ENCODE measurements around the gene FAM177B. TPM values are rescaled to one million over a fixed set of nuclear protein-coding genes. Genes with fewer than 3 reads are reported as not detected.
A peak's percentile ranks its signal among the peaks of the same experiment; 100 is the strongest.

The FAM177B gene
- total and polyA plus RNA-seq, 11 donors = 0.16 to 0.48 (median 0.27) TPM; not detected in 8

DNA sequence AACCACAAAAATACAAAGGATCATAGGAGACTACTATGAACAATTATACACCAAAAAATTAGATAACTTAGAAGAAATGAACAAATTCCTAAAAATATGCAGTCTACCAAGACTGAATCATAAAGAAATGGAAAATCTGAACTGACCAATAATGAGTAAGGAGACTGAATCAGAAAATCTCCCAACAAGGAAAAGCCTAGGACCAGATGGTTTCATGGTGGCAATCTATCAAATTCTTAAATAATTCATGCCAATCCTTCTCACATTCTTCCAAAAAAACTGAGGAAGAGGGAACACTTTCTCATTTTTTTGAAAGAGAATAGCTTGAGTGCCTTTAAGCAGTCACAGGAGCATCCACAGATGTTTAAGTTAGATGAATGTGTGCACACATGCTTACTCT, 46.0 kb downstream of the FAM177B start:
- Histone ChIP-seq H3K27me3 (no peaks in the 10 kb centered on the region), H3K36me3 (no peaks in the 10 kb centered on the region), H3K4me1 (peaks cover 0 to 26% (median 1%) of the 10 kb centered on the region in 12 donors), H3K9me3 (no peaks in the 10 kb centered on the region), H3K4me3 (no peak overlapping the region), H3K27ac (no peak overlapping the region)
- intact Hi-C loops (cut with DNase I) = no loop called here
- no peak for ATAC-seq
- no peak for DNase-seq
- TF ChIP-seq, protein P1, sequence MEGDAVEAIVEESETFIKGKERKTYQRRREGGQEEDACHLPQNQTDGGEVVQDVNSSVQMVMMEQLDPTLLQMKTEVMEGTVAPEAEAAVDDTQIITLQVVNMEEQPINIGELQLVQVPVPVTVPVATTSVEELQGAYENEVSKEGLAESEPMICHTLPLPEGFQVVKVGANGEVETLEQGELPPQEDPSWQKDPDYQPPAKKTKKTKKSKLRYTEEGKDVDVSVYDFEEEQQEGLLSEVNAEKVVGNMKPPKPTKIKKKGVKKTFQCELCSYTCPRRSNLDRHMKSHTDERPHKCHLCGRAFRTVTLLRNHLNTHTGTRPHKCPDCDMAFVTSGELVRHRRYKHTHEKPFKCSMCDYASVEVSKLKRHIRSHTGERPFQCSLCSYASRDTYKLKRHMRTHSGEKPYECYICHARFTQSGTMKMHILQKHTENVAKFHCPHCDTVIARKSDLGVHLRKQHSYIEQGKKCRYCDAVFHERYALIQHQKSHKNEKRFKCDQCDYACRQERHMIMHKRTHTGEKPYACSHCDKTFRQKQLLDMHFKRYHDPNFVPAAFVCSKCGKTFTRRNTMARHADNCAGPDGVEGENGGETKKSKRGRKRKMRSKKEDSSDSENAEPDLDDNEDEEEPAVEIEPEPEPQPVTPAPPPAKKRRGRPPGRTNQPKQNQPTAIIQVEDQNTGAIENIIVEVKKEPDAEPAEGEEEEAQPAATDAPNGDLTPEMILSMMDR (IDR thresholded peaks at IDR 0.05) = no peak
- no peak for TF ChIP-seq POLR2A (IDR thresholded peaks at IDR 0.05)

DNA sequence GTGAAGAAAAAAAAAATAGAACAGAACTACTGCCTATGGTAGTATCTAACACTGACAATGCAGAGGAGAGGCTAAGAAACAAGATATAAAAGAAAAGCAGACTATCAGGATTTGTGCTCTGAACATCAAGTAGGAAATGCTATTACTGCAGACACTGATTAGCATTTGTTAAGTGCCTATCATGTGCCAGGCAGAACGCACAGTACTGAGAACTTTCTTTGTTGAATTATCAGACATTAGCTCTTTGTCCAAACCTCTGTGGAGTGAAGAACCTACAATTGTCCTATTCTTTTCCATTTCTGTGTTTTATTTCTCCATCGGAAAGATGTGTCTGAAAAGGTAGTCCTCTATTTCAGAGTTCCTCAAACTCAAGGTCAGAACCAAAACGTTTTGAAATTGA, 47.4 kb downstream of the FAM177B start:
- H3K27ac ChIP-seq = peak overlapping the region in 1 of 12 donors; percentile 57
- no peak for ATAC-seq
- H3K36me3 ChIP-seq = no peaks in the 10 kb centered on the region
- H3K9me3 ChIP-seq = no peaks in the 10 kb centered on the region
- peaks cover 0 to 26% (median 1%) of the 10 kb centered on the region in 12 donors for H3K4me1 ChIP-seq
- TF ChIP-seq, protein P1 (IDR thresholded peaks at IDR 0.05) = no peak
- TF ChIP-seq POLR2A (IDR thresholded peaks at IDR 0.05) = no peak
- no peaks in the 10 kb centered on the region for H3K27me3 ChIP-seq
- intact Hi-C loops (cut with DNase I) = no loop called here
- no peak overlapping the region for H3K4me3 ChIP-seq
- 42 to 49% (median 44%) methylated on average over 3 of the region's 3 CpGs for WGBS, 4 donors
- no peak for DNase-seq

DNA sequence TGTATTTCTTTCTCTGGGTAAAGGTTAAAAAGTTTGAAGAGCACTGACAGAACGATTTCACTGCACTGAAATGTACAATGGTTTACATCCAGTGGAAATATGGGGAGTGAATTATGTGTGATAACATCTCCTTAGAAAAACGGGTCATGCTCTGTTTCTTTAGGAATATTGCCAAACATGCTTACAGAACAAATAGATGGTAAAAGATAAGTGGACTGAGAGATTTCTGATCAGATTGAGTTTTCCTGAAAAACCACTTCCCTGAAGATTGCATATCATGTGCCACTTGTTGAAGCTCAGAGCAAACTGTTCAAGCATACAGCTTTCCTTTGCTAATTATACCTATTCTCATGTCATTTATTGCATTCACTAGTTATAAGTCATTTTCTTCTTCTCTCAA, 47.9 kb downstream of the FAM177B start:
- ATAC-seq (no peak), DNase-seq (no peak)
- TF ChIP-seq POLR2A (IDR thresholded peaks at IDR 0.05) = no peak
- TF ChIP-seq, protein P1 (IDR thresholded peaks at IDR 0.05) = no peak
- H3K27me3 ChIP-seq = no peaks in the 10 kb centered on the region
- H3K9me3 ChIP-seq = peaks cover 0 to under 1% (median 0%) of the 10 kb centered on the region in 12 donors
- H3K4me1 ChIP-seq = peaks cover 0 to 26% (median 1%) of the 10 kb centered on the region in 12 donors
- 25 to 34% (median 28%) methylated on average over 2 of the region's 2 CpGs for WGBS, 4 donors
- no peak overlapping the region for H3K4me3 ChIP-seq
- intact Hi-C loops (cut with DNase I) = no loop called here
- peak overlapping the region in 2 of 12 donors; percentile 43 to 57 for H3K27ac ChIP-seq
- H3K36me3 ChIP-seq = no peaks in the 10 kb centered on the region

DNA sequence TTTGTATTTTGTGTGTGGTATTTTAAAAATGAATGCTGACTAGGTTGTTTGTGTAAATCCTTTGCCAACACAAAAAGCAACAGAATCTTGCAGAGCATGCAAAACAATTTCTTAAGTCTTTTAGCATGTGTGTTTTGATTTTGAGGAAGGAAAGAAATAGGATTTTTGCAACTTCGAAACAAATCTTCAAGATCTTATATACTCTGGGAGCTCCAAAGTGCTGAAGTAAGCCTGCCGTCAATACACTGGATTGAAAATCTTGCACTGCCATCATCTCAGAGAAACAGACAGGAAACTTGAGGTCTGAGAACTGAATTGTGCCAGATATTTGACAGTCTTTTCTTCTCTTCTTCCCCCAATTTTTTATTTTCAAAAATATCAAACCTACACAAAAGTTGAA, 48.5 kb downstream of the FAM177B start:
- no peaks in the 10 kb centered on the region for H3K27me3 ChIP-seq
- DNase-seq = no peak
- no peak overlapping the region for H3K4me3 ChIP-seq
- ATAC-seq = peak in 2 of 4 donors; percentile 28 to 51
- TF ChIP-seq, protein P1 (IDR thresholded peaks at IDR 0.05) = no peak
- no peak for TF ChIP-seq POLR2A (IDR thresholded peaks at IDR 0.05)
- 56 to 66% (median 59%) methylated on average over 2 of the region's 2 CpGs for WGBS, 4 donors
- intact Hi-C loops (cut with DNase I) = no loop called here
- peaks cover 0 to 26% (median 1%) of the 10 kb centered on the region in 12 donors for H3K4me1 ChIP-seq
- H3K9me3 ChIP-seq = peaks cover 0 to 6% (median 0%) of the 10 kb centered on the region in 12 donors
- peak overlapping the region in 1 of 12 donors; percentile 57 for H3K27ac ChIP-seq
- no peaks in the 10 kb centered on the region for H3K36me3 ChIP-seq
